OCI-LY3 (cell line): Measurements from ENCODE around the gene EXOC7.

Experiments used
- CTCF ChIP-seq: fragments of 200-600, 300-600 bp; sonication (generic); IDR thresholded peaks from 2 replicates; pipeline ENCODE4 v1.5.1; 2014; ENCODE audit warnings: antibody characterized with exemption, low read length, low read depth
- EZH2phosphoT487 ChIP-seq: fragments of 200-600 bp; shearing (Covaris generic); IDR thresholded peaks from 2 replicates; pipeline ENCODE4 v1.6.1; 2018; ENCODE audit warnings: antibody characterized with exemption, mixed run types, low read depth

GRCh38 chr17:76142585-76143041 lies 39.0 kb upstream of the EXOC7 start:
- TF ChIP-seq CTCF, result no peak
- no peak for TF ChIP-seq EZH2phosphoT487
